COLO668 (cell line): ENCODE data around the gene EPC1.

Experiments used
- DNase-seq: peaks from one replicate; lab custom pipeline; 2025; ENCODE audit not compliant: unreplicated experiment; lab: John Stamatoyannopoulos, UW

EPC1 gene

GRCh38 chr10:32340596-32341180 lies 6.3 kb downstream of the EPC1 start:
- DNase-seq = no peak

GRCh38 chr10:32338262-32338661 lies 8.7 kb downstream of the EPC1 start:
- DNase-seq = no peak

GRCh38 chr10:32337350-32337749 lies 9.6 kb downstream of the EPC1 start:
- no peak for DNase-seq

GRCh38 chr10:32333849-32334248 lies 13.1 kb downstream of the EPC1 start:
- DNase-seq = no peak

- no peak for DNase-seq
These were observed 14.6 kb downstream of the EPC1 start for GRCh38 chr10:32332299-32332750.

GRCh38 chr10:32331606-32332005 lies 15.4 kb downstream of the EPC1 start:
- no peak for DNase-seq

- no peak for DNase-seq
These were observed 16.7 kb downstream of the EPC1 start for GRCh38 chr10:32330214-32330613.

- DNase-seq = no peak
These were observed 17.9 kb downstream of the EPC1 start for GRCh38 chr10:32329061-32329460.

- DNase-seq = no peak
These were observed 18.5 kb downstream of the EPC1 start for GRCh38 chr10:32328499-32328898.

- no peak for DNase-seq
These were observed 19.6 kb downstream of the EPC1 start for GRCh38 chr10:32327364-32327691.

- no peak for DNase-seq
These were observed 20.1 kb downstream of the EPC1 start for GRCh38 chr10:32326680-32327363.

GRCh38 chr10:32326119-32326518 lies 20.8 kb downstream of the EPC1 start:
- no peak for DNase-seq

- no peak for DNase-seq
These were observed 23.9 kb downstream of the EPC1 start for GRCh38 chr10:32323051-32323450.

- no peak for DNase-seq
These were observed 25.8 kb downstream of the EPC1 start for GRCh38 chr10:32321016-32321631.

GRCh38 chr10:32318476-32318896 lies 28.5 kb downstream of the EPC1 start:
- DNase-seq = no peak

- DNase-seq = no peak
These were observed 29.1 kb downstream of the EPC1 start for GRCh38 chr10:32317795-32318357.

- no peak for DNase-seq
These were observed 31.5 kb downstream of the EPC1 start for GRCh38 chr10:32315424-32315823.

- no peak for DNase-seq
These were observed 32.4 kb downstream of the EPC1 start for GRCh38 chr10:32314588-32314987.

GRCh38 chr10:32308027-32308603 lies 38.8 kb downstream of the EPC1 start:
- DNase-seq = no peak

- no peak for DNase-seq
These were observed 39.3 kb downstream of the EPC1 start for GRCh38 chr10:32307609-32308008.

- DNase-seq = no peak
These were observed 47.5 kb downstream of the EPC1 start for GRCh38 chr10:32299354-32299980.
